ENCODE results near the gene PSD2.
"Not testable (repeated sequence)": the region's sequence is repeated elsewhere in the genome, so short reads cannot be mapped to it uniquely, and the experiment has no call there.

PSD2 gene

DNA sequence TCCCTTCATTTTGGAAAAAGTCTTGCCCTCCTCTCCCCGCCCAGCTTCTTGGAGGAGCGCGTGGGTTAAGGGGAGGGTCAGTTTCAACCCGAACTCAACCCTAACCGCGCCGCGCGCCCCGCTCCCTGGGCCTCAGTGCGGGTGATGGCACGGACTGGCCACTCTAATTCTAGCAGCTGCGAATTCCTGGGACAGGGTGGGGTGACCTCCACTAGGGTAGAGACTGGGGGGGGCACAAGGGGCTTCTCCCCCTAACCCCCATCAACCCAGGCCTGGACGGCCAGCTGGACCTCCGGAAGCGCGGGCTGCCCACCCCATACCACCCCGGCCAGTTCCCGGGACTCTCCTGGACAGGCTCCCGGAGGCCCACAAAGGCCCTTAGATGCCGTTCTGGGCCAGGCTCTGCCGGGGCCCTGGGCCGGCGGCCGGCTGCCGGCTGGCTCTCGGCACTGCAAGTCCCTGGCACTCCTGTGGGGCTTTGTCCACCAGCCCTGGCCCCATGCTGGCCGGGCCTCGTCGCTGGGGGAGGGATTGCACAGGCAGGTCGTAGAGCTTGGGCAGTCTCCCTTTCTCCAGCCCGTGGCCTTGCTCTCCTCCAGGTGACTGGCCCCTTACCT is 7.2 kb upstream of the PSD2 start:
- TF ChIP-seq, protein P1, sequence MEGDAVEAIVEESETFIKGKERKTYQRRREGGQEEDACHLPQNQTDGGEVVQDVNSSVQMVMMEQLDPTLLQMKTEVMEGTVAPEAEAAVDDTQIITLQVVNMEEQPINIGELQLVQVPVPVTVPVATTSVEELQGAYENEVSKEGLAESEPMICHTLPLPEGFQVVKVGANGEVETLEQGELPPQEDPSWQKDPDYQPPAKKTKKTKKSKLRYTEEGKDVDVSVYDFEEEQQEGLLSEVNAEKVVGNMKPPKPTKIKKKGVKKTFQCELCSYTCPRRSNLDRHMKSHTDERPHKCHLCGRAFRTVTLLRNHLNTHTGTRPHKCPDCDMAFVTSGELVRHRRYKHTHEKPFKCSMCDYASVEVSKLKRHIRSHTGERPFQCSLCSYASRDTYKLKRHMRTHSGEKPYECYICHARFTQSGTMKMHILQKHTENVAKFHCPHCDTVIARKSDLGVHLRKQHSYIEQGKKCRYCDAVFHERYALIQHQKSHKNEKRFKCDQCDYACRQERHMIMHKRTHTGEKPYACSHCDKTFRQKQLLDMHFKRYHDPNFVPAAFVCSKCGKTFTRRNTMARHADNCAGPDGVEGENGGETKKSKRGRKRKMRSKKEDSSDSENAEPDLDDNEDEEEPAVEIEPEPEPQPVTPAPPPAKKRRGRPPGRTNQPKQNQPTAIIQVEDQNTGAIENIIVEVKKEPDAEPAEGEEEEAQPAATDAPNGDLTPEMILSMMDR (IDR thresholded peaks at IDR 0.05) = no peak
- Histone ChIP-seq H3K36me3 (ENCODE audit: control insufficient read depth, insufficient read depth, low read length) (no peaks in the 10 kb centered on the region), H3K9ac (no peak overlapping the region), H3K79me2 (no peaks in the 10 kb centered on the region), H3K27ac (no peak overlapping the region), H3K9me3 (ENCODE audit: control insufficient read depth, low read length) (no peaks in the 10 kb centered on the region), H3K4me3 (ENCODE audit: low read depth, low read length) (no peak overlapping the region), H3K4me2 (ENCODE audit: low read length) (no peak overlapping the region), H3K4me1 (no peaks in the 10 kb centered on the region), H2AFZ (peak overlapping the region; percentile 93), H3K27me3 (ENCODE audit: control insufficient read depth, insufficient read depth, low read length) (no peaks in the 10 kb centered on the region)

DNA sequence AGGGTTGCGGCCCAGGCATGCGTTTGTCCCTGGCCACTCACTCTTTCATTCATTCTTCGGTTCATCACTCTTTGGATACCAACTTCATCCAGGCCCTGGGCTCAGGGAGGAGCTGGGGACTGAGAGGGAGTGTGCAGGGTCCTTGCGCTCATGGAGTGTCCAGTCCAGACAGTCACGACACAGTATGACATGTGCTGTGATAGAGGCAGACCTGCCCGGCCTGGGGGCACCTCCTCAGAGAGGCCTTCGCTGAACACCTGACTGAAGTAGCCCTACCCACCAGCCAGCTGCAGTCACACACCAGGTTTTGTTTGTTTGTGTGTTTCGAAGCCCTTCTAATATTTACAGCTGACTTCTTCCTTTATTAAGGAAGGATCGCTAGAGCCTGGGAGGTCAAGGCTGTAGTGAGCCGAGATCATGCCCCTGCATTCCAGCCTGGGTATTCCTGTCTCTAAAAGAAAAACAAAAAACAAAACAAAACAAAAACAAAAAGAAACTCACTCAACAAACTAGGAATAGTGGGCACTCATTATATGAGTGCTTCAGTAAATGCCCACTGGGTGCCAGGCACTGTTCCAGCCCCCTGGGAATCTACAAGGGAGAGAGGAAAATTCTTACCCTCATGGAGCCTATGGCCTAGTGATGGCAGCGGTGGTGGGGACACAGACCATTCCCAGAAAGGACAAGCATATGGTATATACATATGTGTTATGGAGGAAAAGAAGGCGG is 6.3 kb upstream of the PSD2 start:
- Histone ChIP-seq H3K9ac (no peak overlapping the region), H3K27me3 (ENCODE audit: control insufficient read depth, insufficient read depth, low read length) (no peaks in the 10 kb centered on the region), H3K9me3 (ENCODE audit: control insufficient read depth, low read length) (no peaks in the 10 kb centered on the region), H2AFZ (no peak overlapping the region), H3K27ac (no peak overlapping the region), H3K4me1 (no peaks in the 10 kb centered on the region), H3K4me3 (ENCODE audit: low read depth, low read length) (no peak overlapping the region), H3K79me2 (no peaks in the 10 kb centered on the region), H3K4me2 (ENCODE audit: low read length) (no peak overlapping the region), H3K36me3 (ENCODE audit: control insufficient read depth, insufficient read depth, low read length) (no peaks in the 10 kb centered on the region)
- TF ChIP-seq, protein P1 (IDR thresholded peaks at IDR 0.05) = no peak

DNA sequence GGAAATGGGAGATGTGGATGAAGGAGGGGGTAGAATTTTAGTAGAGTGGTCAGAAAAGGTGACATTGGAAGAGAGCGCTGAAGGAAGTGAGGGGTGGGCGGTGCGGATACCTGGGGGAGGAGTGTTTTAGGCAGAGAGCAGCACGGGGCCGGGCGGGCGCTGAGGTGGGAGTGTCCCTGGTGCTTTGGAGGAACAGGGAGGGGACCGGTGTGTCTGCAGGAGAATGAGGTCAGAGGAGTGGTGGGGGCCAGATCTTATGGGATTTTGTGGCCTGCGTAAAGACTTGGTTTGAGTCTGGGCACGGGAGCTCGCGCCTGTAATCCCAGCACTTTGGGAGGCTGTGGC is 5.8 kb upstream of the PSD2 start:
- no peaks in the 10 kb centered on the region for H3K4me1 ChIP-seq
- no peaks in the 10 kb centered on the region for H3K36me3 ChIP-seq (ENCODE audit: control insufficient read depth, insufficient read depth, low read length)
- no peak overlapping the region for H3K4me2 ChIP-seq (ENCODE audit: low read length)
- no peaks in the 10 kb centered on the region for H3K27me3 ChIP-seq (ENCODE audit: control insufficient read depth, insufficient read depth, low read length)
- no peak overlapping the region for H3K4me3 ChIP-seq (ENCODE audit: low read depth, low read length)
- no peaks in the 10 kb centered on the region for H3K79me2 ChIP-seq
- H2AFZ ChIP-seq = no peak overlapping the region
- TF ChIP-seq, protein P1 (IDR thresholded peaks at IDR 0.05) = no peak
- H3K9ac ChIP-seq = no peak overlapping the region
- no peak overlapping the region for H3K27ac ChIP-seq
- no peaks in the 10 kb centered on the region for H3K9me3 ChIP-seq (ENCODE audit: control insufficient read depth, low read length)

DNA sequence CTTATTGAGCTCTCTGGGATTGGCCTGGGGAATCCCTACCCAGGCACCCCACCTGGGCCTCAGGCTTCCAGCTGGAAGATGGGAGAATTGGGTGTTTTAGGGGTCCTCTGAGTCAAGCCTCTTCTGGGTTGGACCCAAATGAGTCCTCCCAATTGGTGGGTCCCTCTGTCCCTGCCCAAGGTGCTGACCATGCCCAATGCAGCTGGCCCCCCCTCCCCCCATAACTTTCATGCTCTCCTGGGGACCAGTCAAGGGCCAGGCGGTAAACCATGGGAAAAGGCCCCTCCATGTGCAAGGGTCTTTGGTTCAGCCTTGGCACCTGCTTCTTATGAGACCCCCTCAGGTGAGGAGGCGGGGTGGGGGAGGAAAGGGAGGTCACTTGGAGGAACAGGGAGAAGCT is 3.4 kb upstream of the PSD2 start:
- Histone ChIP-seq H3K27me3 (ENCODE audit: control insufficient read depth, insufficient read depth, low read length) (no peaks in the 10 kb centered on the region), H3K27ac (no peak overlapping the region), H3K4me1 (peaks cover 3% of the 10 kb centered on the region), H3K4me2 (ENCODE audit: low read length) (no peak overlapping the region), H3K4me3 (ENCODE audit: low read depth, low read length) (no peak overlapping the region), H3K36me3 (ENCODE audit: control insufficient read depth, insufficient read depth, low read length) (no peaks in the 10 kb centered on the region), H2AFZ (no peak overlapping the region), H3K79me2 (no peaks in the 10 kb centered on the region), H3K9ac (no peak overlapping the region), H3K9me3 (ENCODE audit: control insufficient read depth, low read length) (no peaks in the 10 kb centered on the region)
- TF ChIP-seq, protein P1 (IDR thresholded peaks at IDR 0.05) = no peak

DNA sequence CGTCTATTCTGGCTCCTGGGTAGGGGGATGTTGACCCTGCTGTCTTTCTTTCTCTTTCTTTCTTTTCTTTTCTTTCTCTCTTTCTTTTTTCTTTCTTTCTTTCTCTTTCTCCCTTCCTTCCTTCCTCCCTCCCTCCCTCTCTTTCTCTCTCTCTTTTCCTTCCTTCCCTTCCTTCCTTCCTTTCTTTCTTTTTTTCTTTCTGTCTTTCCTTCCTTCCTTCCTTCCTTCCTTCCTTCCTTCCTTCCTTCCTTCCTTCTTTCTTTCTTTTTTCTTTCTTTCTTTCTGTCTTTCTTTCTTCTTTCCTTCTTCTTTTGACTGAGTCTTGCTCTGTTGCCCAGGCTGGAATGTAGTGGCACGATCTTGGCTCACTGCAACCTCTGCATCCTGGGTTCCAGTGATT is 3.0 kb upstream of the PSD2 start:
- not testable (repeated sequence) for H3K27me3 ChIP-seq (ENCODE audit: control insufficient read depth, insufficient read depth, low read length); H3K4me2 ChIP-seq (ENCODE audit: low read length); H3K9ac ChIP-seq; H3K4me1 ChIP-seq; H3K27ac ChIP-seq; H3K79me2 ChIP-seq; H3K36me3 ChIP-seq (ENCODE audit: control insufficient read depth, insufficient read depth, low read length); H3K4me3 ChIP-seq (ENCODE audit: low read depth, low read length); H3K9me3 ChIP-seq (ENCODE audit: control insufficient read depth, low read length); H2AFZ ChIP-seq

Measured in parathyroid adenoma (tissue), 2 donors.